ENCODE measurements around the gene NTPCR. TPM values are rescaled to one million over a fixed set of nuclear protein-coding genes. Genes with fewer than 3 reads are reported as not detected.

NTPCR gene, protein sequence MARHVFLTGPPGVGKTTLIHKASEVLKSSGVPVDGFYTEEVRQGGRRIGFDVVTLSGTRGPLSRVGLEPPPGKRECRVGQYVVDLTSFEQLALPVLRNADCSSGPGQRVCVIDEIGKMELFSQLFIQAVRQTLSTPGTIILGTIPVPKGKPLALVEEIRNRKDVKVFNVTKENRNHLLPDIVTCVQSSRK
- 80.6 to 92.6 TPM (median 82.9 TPM) in 5 replicates for total RNA-seq (2022; extraction: Qiagen RNA extraction)

DNA sequence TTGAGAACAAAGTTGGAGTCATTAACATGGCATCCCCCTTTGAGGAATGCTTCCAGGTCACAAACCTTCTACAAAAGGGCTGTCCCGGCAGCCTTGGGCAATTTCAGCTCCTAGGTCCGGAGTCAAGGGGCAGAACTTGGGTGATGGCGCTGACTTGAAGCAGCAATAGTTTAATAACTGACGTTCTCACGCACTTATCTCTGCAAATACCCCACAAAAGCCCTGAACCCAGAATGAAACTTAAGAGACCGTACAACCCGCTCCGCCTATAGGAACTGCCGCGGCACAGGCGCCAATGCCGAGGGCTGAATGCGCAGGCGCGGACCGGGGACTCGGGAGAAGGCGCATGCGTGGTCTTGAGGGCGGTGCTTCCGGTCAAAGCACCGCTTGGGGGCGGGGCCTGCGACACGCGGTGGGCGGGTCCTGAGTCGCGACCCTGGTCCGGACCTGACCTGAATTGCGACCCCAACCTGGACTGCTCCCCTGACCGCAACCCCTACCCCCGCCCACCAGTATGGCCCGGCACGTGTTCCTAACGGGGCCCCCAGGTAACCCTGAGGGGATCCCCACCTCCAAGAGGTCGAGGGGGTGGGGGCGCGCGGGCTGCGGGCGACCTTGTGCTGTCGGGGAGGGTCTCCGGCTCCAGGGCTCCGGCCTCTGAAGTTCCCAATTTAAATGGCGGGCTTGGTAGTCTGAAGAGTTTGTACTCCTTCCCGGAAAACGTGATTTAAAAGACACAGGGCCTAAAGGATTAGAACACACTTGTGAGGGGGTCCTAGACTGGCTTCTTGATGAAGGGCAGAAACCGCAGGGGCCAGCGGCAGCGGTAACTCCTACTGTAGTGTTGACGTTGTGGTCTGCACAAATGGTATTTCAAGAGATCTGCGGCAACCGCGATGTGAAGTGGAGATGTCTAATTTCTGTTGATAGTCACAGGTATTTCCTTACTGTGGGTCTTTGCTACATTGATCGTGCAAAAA is at the start of gene NTPCR:
Gene NTPCR (plus strand): TSS at position 415 of the 980 bp plus-strand sequence. CDS start 100 bp downstream, at position 515.

Other genes with a start within 250 kb of the NTPCR start
- gene MAP10, start 145.2 kb upstream of the NTPCR start, total RNA-seq (2022; extraction: Qiagen RNA extraction) = 0.63 to 1.1 TPM (median 0.84 TPM) in 5 replicates